Effector memory CD8-positive, alpha-beta T cell (primary cell): ENCODE results near the gene ZNF362.
"Not testable (repeated sequence)": the region's sequence is repeated elsewhere in the genome, so short reads cannot be mapped to it uniquely, and the experiment has no call there.

Experiments used
- ATAC-seq: fragments of 150-1000 bp; cut with Tn5 transposase; replicated peaks from 2 replicates; pipeline ENCODE4 v1.10.0; 2021; ENCODE audit warnings: mild to moderate bottlenecking, moderate library complexity
- DNase-seq, 3 experiments: peaks; one replicate each; pipeline ENCODE4 v3.0.0; 2021
- H3K27ac Mint-ChIP-seq, 2 donors: one replicate each; pipeline ENCODE4 v1.8.0; 2022; ENCODE audit warnings: mild to moderate bottlenecking in 2 of 2, mixed read lengths in 2 of 2, moderate library complexity in 2 of 2
- H3K27me3 Mint-ChIP-seq, 2 donors: one replicate each; pipeline ENCODE4 v1.8.0; 2022; ENCODE audit warnings: mixed read lengths in 2 of 2
- H3K36me3 Mint-ChIP-seq: one replicate; pipeline ENCODE4 v1.8.0; 2022; ENCODE audit warnings: mild to moderate bottlenecking, moderate library complexity, mixed read lengths; ENCODE audit not compliant: insufficient read depth
- H3K4me1 Mint-ChIP-seq, 2 donors: one replicate each; pipeline ENCODE4 v1.8.0; 2022; ENCODE audit warnings: low read depth in 2 of 2, mixed read lengths in 2 of 2
- H3K4me3 Mint-ChIP-seq, 2 donors: one replicate each; pipeline ENCODE4 v1.8.0; 2022; ENCODE audit warnings: mild to moderate bottlenecking in 2 of 2, mixed read lengths in 2 of 2, moderate library complexity in 2 of 2
- H3K9me3 Mint-ChIP-seq, 2 donors: one replicate each; pipeline ENCODE4 v1.8.0; 2022; ENCODE audit warnings: mixed read lengths in 2 of 2

ZNF362 gene

DNA sequence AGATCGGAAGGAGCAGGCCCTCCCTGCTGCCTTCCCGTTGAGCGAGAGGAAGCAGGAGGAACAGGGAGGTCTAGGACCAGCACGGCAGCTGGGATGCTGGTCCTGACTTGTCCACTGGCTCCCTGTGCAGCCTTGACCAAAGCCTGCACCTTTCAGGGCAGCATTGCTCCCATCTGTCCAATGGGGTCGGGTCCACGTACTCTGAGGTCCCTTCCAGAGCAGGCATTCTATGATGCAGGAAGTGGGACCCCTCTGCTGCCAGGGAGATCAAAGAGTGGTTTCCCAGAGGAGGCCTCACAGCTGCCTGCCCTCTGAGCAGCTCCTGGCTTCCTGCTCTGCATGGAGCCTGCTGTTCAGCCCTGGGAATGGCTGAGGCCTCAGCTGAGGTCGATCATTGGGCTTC is 21.7 kb upstream of the ZNF362 start:
- no peak overlapping the region for H3K27ac Mint-ChIP-seq
- H3K27me3 Mint-ChIP-seq: peaks cover 17 to 50% of the 10 kb centered on the region in 2 donors
- H3K9me3 Mint-ChIP-seq: no peaks in the 10 kb centered on the region
- H3K4me3 Mint-ChIP-seq: no peak overlapping the region
- ATAC-seq (no peak), DNase-seq (no peak)
- H3K4me1 Mint-ChIP-seq: peaks cover 3 to 5% of the 10 kb centered on the region in 2 donors
- H3K36me3 Mint-ChIP-seq: peaks cover 4% of the 10 kb centered on the region

DNA sequence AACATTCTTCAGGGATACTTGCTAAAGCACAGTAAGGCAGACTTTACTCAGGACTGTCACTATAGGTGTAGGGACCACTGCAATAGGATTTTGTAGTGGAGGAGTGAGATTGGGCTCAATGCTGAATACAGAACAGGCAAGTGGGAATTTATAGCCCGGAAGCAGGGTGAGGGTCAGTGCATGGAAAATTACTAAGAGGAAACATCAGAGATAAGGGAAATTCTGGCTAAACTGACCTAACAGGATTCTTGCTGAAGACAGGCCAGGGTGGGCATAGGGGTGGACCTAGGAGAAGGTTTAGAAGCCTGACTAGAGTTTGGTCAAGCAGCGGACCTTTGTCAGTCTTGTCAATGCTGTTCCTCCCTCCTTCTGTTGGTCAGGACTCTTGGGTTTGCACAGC is 20.8 kb upstream of the ZNF362 start:
- Mint-ChIP-seq H3K9me3 (no peaks in the 10 kb centered on the region), H3K27me3 (peaks cover 15 to 49% of the 10 kb centered on the region in 2 donors), H3K36me3 (peaks cover 4% of the 10 kb centered on the region), H3K27ac (no peak overlapping the region), H3K4me1 (peaks cover 3 to 5% of the 10 kb centered on the region in 2 donors), H3K4me3 (no peak overlapping the region)
- ATAC-seq (no peak), DNase-seq (no peak)

DNA sequence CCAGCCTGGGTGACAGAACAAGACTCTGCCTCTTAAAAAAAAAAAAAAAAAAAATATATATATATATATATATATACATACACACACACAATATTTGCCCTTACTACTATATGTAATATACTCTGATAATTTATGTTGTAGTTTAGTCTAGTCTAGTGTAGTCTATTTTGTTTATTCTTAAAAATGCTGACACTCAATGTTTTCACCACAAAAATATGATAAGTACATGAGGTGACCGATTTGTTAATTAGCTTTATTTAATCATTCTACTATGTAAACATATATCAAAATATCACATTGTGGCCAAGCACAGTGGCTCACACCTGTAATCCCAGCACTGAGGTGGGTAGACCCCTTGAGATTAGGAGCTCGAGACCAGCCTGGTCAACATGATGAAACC is 19.8 kb upstream of the ZNF362 start:
- Mint-ChIP-seq H3K9me3 (no peaks in the 10 kb centered on the region), H3K27ac (no peak overlapping the region), H3K4me3 (no peak overlapping the region), H3K36me3 (peaks cover 4% of the 10 kb centered on the region), H3K4me1 (peaks cover 3 to 5% of the 10 kb centered on the region in 2 donors), H3K27me3 (peaks cover 15 to 44% of the 10 kb centered on the region in 2 donors)
- ATAC-seq (no peak), DNase-seq (no peak)

DNA sequence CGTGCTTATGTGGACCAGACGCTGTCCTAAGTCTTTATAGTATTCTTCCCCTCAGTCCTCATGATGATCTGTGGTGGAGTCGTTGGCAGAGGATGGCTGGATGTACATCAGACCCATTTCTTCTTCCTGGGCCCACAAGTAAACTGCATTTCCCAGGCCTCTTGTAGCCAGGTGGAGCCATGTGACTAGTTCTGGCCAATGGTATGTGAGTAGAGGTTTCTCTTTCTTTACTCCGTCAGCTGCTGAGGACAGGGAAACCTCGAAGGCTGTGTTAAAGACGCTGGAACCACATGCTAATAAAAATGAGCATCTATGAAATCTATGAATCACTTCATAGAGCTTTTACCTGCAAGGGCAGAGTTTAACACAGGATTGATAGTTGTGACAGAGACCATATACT is 18.7 kb upstream of the ZNF362 start:
- Mint-ChIP-seq H3K36me3 (peaks cover 4% of the 10 kb centered on the region), H3K4me1 (peaks cover 3 to 5% of the 10 kb centered on the region in 2 donors), H3K9me3 (no peaks in the 10 kb centered on the region), H3K4me3 (peak overlapping the region in 1 of 2 donors; percentile 21), H3K27ac (no peak overlapping the region), H3K27me3 (peaks cover 15 to 42% of the 10 kb centered on the region in 2 donors)
- ATAC-seq: peak; percentile 91
- peak in 2 of 3 experiments; percentile 3 to 12 for DNase-seq

DNA sequence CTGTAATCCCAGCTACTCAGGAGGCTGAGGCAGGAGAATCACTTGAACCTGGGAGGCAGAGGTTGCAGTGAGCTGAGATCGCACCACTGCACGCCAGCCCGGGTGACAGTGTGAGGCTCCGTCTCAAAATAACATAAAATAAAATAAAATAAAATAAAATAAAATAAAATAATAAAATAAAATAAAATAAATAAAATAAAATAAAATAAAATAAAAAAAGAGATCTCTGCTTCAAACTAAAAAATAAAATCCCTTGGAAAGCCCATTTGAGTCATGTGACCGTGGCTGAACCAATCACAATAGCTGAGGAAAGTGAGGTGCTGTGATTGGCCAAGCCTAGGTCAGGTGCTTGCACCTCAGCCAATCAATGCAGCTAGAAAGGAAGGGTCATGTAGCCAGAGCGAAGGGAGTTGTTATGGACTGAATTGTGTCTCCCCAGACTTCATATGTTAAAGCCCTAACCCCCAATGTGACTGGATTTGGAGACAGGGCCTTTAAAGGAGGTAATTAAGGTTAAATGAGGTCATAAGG is 18.0 kb upstream of the ZNF362 start:
- not testable (repeated sequence) for H3K36me3 Mint-ChIP-seq, DNase-seq, ATAC-seq, H3K4me3 Mint-ChIP-seq, H3K4me1 Mint-ChIP-seq, H3K9me3 Mint-ChIP-seq, H3K27ac Mint-ChIP-seq
- peaks cover 10 to 35% of the 10 kb centered on the region in 2 donors for H3K27me3 Mint-ChIP-seq

DNA sequence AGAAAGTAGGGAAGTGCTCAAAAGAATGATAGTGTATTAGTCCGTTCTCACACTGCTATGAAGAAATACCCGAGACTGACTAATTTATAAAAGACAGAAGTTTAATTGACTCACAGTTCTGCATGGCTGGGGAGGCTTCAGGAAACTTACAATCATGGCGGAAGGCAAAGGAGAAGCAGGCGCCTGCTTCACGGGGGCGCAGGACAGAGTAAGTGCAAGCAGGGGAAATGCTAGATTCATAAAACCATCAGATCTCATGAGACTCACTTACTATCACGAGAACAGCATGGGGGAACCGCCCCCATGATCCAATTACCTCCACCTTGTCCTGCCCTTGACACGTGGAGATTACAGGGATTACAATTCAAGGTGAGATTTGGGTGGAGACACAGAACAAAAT is 16.9 kb upstream of the ZNF362 start:
- not testable (repeated sequence) for H3K27ac Mint-ChIP-seq, H3K36me3 Mint-ChIP-seq, DNase-seq, H3K9me3 Mint-ChIP-seq, H3K4me1 Mint-ChIP-seq, ATAC-seq, H3K4me3 Mint-ChIP-seq
- peaks cover 9 to 26% of the 10 kb centered on the region in 2 donors for H3K27me3 Mint-ChIP-seq

DNA sequence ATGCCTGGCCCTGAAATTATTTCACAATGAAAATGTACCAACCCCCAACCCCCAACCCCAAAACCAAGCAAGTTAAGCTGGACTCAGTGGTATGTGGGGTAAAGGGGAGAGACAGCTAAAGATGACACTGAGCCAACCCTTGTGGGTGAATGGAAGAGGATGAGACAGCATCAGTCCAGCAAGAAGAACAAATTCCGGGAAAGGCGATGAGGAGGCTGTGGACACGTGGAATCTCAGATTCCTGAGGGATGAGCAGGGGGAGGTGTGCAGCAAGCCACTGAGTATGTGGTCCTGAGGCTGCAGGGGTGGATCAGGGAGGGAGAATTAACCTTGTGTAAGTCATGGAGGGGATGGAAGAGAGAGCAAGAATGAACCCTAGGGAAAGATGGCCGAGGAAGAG is 14.4 kb upstream of the ZNF362 start:
- Mint-ChIP-seq H3K4me1 (peaks cover 3 to 5% of the 10 kb centered on the region in 2 donors), H3K4me3 (no peak overlapping the region), H3K9me3 (no peaks in the 10 kb centered on the region), H3K36me3 (peaks cover 4% of the 10 kb centered on the region), H3K27me3 (peaks cover 9 to 18% of the 10 kb centered on the region in 2 donors), H3K27ac (no peak overlapping the region)
- ATAC-seq: no peak
- DNase-seq: no peak

DNA sequence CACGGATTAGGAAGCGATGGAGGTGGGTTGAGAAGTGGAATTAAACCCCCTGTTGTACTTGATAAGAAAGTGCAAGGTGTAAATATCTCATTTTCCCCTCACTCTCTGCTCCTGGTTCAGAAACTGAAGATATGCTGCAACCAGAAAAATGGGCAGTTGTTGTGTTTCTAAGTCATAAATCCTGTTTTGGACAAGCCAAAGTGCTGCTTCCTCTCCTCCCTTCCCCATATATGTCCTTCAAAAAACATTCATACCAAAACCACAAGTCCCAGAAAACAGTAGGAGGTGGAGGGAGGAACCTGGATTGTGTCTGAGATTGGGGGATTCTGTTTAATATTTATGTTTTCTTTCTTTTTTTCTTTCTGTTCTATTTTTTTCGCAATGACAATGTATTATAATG is 13.6 kb upstream of the ZNF362 start:
- Mint-ChIP-seq H3K4me3 (no peak overlapping the region), H3K27me3 (peaks cover 9 to 18% of the 10 kb centered on the region in 2 donors), H3K36me3 (peaks cover 4% of the 10 kb centered on the region), H3K9me3 (no peaks in the 10 kb centered on the region), H3K4me1 (peaks cover under 1 to 1% of the 10 kb centered on the region in 2 donors), H3K27ac (no peak overlapping the region)
- ATAC-seq (no peak), DNase-seq (no peak)

DNA sequence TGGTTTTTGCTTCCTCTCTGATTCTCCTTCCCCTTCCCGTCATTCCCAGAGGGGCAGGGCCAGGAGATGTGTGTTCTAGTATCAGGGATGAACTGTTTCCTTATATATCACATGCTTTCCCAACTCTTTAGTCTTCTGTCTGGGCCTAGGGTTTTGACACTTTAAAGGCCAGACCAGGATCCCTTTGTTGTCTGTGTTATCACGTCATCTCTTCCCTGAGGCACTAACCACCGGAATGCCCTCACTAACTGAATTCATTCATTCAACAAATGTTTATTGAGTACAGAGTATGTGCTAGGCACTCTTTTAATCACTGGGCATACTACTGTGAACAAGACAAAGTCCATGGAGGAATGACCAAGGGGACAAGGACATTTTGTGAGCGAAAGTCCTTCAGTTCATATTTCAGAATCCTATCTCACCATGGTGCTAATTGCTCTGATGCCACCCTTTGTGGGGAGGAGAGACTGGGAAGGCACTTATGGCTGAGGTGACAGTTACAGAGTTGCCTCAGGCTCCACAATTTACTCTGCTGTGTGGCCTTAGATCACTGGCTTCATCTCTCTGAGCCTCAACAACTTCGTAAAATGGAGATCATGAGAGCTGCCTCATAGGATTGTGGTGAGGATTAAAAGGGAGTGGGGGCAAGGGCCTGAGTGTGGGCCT is 12.0 kb upstream of the ZNF362 start:
- Mint-ChIP-seq H3K9me3 (no peaks in the 10 kb centered on the region), H3K27ac (no peak overlapping the region), H3K27me3 (peaks cover 17 to 30% of the 10 kb centered on the region in 2 donors), H3K36me3 (no peaks in the 10 kb centered on the region), H3K4me3 (no peak overlapping the region), H3K4me1 (no peaks in the 10 kb centered on the region)
- no peak for DNase-seq
- no peak for ATAC-seq

DNA sequence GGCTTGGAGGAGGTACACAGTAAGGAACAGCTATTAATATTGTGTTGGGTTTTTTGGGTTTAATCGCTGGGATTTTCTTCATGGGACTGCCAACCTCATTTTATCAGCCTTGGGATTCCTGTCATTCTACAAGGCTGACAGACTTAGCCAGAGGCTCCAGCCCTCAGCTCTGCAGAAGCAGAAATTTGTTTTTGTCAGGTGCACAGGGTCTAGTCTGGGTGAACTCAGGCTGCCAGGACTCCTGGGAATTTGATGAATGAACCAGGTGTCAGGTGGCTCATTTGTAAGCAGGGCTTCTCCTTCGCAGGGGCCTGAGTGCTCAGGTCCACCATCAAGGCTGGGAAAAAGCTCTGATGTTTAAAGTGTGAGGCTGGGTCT is 11.5 kb upstream of the ZNF362 start:
- Mint-ChIP-seq H3K4me3 (no peak overlapping the region), H3K36me3 (no peaks in the 10 kb centered on the region), H3K4me1 (no peaks in the 10 kb centered on the region), H3K9me3 (no peaks in the 10 kb centered on the region), H3K27me3 (peaks cover 11 to 30% of the 10 kb centered on the region in 2 donors), H3K27ac (no peak overlapping the region)
- no peak for DNase-seq
- no peak for ATAC-seq

DNA sequence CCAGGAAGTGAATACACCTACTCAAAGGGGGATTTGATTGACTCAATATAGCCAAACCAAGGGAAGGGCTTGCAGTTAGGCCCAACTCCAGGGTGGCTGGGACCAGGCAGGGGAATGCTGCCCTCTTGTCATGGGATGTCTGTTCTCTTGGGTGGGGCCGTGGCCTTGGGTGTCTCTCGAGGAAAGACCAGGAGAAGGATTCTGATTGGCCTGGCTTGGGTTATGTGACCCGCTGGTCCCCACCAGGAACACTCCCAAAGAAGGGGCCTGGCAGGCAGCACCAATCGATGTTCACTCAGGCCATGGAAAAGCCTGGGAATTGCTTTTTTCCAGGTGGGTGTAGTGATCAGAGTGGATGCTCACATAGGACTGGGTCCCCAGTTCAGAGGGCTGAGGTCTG is 10.1 kb upstream of the ZNF362 start:
- H3K9me3 Mint-ChIP-seq: no peaks in the 10 kb centered on the region
- no peak overlapping the region for H3K4me3 Mint-ChIP-seq
- no peaks in the 10 kb centered on the region for H3K36me3 Mint-ChIP-seq
- ATAC-seq (no peak), DNase-seq (no peak)
- H3K27me3 Mint-ChIP-seq: peaks cover 9 to 37% of the 10 kb centered on the region in 2 donors
- H3K27ac Mint-ChIP-seq: no peak overlapping the region
- no peaks in the 10 kb centered on the region for H3K4me1 Mint-ChIP-seq

DNA sequence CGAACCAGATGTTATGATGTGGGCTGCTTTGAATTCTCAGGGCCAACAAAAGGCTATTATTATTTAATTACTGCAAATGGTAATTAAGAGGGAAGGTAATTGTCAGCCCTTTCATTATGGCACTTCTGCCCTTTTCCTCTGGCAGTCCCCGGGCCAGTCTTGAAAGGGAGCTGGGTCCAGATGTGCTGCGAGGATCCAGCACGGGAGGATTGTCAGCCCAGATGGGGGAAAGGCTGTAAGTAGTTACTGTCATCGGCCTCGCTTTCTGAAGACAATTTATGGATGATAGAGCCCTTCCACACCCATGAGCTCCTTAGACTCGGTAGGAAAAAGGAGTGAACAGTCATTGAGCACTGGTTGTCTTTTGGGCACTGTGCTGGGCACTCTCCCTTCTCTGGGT is 8.7 kb upstream of the ZNF362 start:
- no peaks in the 10 kb centered on the region for H3K36me3 Mint-ChIP-seq
- H3K4me3 Mint-ChIP-seq: no peak overlapping the region
- peaks cover 9 to 29% of the 10 kb centered on the region in 2 donors for H3K27me3 Mint-ChIP-seq
- ATAC-seq (no peak), DNase-seq (no peak)
- no peaks in the 10 kb centered on the region for H3K9me3 Mint-ChIP-seq
- H3K27ac Mint-ChIP-seq: no peak overlapping the region
- no peaks in the 10 kb centered on the region for H3K4me1 Mint-ChIP-seq

DNA sequence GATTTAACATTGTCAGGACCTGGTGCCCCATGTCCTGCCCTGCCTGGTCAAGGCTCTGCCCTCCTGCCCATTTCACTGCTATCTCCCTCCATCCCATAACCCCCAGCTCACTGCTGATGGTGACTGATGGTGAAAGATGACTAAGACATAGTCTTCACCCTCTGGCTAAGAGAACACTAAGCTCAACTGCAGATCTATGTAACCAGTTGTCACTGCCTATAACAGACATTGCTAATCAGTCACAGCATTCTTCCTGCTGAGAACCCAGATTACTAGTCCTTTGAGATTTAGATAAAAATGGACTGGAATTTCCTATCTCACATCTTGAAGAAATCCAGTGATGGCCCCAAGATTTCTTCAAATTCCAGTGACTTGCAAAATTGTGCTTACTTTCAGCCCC is 8.0 kb upstream of the ZNF362 start:
- no peak overlapping the region for H3K27ac Mint-ChIP-seq
- peaks cover 9 to 29% of the 10 kb centered on the region in 2 donors for H3K27me3 Mint-ChIP-seq
- H3K4me3 Mint-ChIP-seq: no peak overlapping the region
- DNase-seq: no peak
- no peaks in the 10 kb centered on the region for H3K36me3 Mint-ChIP-seq
- H3K4me1 Mint-ChIP-seq: no peaks in the 10 kb centered on the region
- no peaks in the 10 kb centered on the region for H3K9me3 Mint-ChIP-seq
- no peak for ATAC-seq

DNA sequence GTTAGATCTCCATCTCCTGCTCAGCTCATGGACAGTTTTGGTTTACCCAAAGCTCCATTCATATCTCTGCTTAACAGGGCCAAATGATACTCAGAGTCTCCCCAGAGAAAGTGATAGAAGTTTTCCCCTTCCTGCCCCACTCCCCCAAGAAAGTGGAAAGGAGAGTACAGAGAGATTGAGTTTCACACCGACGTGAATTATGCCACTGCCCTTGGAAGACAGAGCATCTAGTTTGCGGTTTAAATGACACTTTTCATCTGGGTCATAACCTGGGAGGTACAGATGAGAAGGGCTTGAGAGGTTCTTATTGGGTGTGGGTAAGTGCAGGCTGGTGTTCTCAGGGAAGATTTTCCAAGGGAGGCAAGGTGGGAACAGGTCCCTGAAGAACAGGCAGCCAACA is 6.9 kb upstream of the ZNF362 start:
- Mint-ChIP-seq H3K27ac (no peak overlapping the region), H3K4me3 (no peak overlapping the region), H3K36me3 (no peaks in the 10 kb centered on the region), H3K9me3 (no peaks in the 10 kb centered on the region), H3K4me1 (no peaks in the 10 kb centered on the region), H3K27me3 (peaks cover 9 to 29% of the 10 kb centered on the region in 2 donors)
- no peak for ATAC-seq
- no peak for DNase-seq
